ENCODE data around the gene STAC2. TPM values are rescaled to one million over a fixed set of nuclear protein-coding genes. Genes with fewer than 3 reads are reported as not detected.
"Not testable (repeated sequence)": the region's sequence is repeated elsewhere in the genome, so short reads cannot be mapped to it uniquely, and the experiment has no call there.

Gene STAC2
- polyA plus RNA-seq, 1 of the 3 experiments (the other 2 are of a cell fraction) = 0.07 TPM

DNA sequence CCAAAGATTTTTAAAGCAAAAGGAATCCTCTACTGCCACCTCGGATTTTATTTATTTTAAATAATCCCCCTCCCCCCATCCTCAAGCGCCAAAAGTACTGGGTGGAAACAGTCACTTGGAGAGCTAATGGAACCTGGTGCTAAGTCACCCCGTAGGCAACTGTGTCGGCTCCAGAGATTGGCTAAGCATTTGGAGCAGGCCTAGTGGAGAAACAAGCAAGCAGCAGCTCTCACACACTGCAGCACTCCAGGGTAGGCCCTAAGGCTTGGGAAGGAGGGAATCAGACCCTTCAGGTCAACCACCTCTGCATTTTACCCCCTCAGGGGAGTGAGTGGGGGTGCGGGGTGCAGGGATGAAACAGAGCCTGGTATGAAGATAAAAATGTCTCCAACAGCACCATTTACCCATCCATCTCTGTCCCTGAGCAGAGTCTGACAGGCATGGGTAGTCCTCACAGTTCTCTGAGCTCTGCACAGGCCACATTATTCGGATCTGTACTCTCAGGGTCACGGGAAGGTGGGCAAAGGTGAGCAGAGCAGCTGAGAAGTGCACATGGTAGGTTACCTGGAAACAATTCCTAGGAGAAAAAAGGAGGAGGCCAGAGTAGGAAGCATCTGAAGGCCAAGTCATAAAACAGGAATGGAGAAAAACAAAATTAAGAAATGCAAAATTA is 27.2 kb upstream of the STAC2 start (continued):
- TF ChIP-seq REST (IDR thresholded peaks at IDR 0.05; ENCODE audit: low read depth, low read length) (no peak), MAX (IDR thresholded peaks at IDR 0.05; ENCODE audit: low read depth) (no peak)

- Histone ChIP-seq H3K9ac (no peak overlapping the region), H3K27me3 (ENCODE audit: insufficient read depth) (no peaks in the 10 kb centered on the region), H3K36me3 (replicated peaks in 1 of 2; ENCODE audit: control insufficient read depth in 1 of 2, insufficient read depth in 2 of 2, low read length in 1 of 2) (peaks cover 5 to 17% of the 10 kb centered on the region in 2 experiments), H2AFZ (ENCODE audit: low read depth) (no peak overlapping the region), H3K9me3 (no peaks in the 10 kb centered on the region), H3K9me2 (no peaks in the 10 kb centered on the region), H3F3A (replicated peaks; ENCODE audit: insufficient read depth) (no peaks in the 10 kb centered on the region), H3K4me2 (no peak overlapping the region), H3K4me3 (ENCODE audit: low read depth in 2 of 2, low read length in 1 of 2) (no peak overlapping the region), H4K20me1 (ENCODE audit: insufficient read depth) (no peaks in the 10 kb centered on the region), H3K27ac (ENCODE audit: low read depth in 2 of 2, low read length in 1 of 2) (no peak overlapping the region), H3K79me2 (ENCODE audit: insufficient read depth) (no peaks in the 10 kb centered on the region), H3K4me1 (ENCODE audit: control insufficient read depth in 1 of 2, insufficient read depth in 2 of 2, low read depth in 1 of 2, low read length in 1 of 2) (no peaks in the 10 kb centered on the region)
- POLR2A ChIA-PET = interaction anchor here (0.7 kb wide), 1 partner anchor 285 kb away, joined by 7 read pairs; no protein-coding TSS in a partner anchor
- TF ChIP-seq NRF1 (IDR thresholded peaks at IDR 0.05; ENCODE audit: low read depth, low read length) (no peak), MXI1 (IDR thresholded peaks at IDR 0.05; ENCODE audit: low read depth, low read length) (no peak), RAD21 (IDR thresholded peaks at IDR 0.05; ENCODE audit: low read length) (no peak), FOXJ3 (CRISPR knock-in tag; IDR thresholded peaks at IDR 0.05) (no peak), RFX5 (IDR thresholded peaks at IDR 0.05; ENCODE audit: low read length) (no peak), GATA2 (CRISPR knock-in tag; IDR thresholded peaks at IDR 0.05) (no peak), EZH2phosphoT487 (IDR thresholded peaks at IDR 0.05; ENCODE audit: borderline replicate concordance, low read depth) (no peak), TCF12 (IDR thresholded peaks at IDR 0.05) (no peak), SMC3 (IDR thresholded peaks at IDR 0.05; ENCODE audit: low read depth, low read length) (no peak), FOSL2 (IDR thresholded peaks at IDR 0.05; ENCODE audit: borderline replicate concordance, low read depth) (no peak)
- CTCF ChIA-PET = interaction anchor here (1.7 to 6.2 kb wide), 2 partner anchors 8 to 45 kb away, joined by 11 to 51 read pairs; no protein-coding TSS in a partner anchor
- DNase-seq = no peak
- WGBS (ENCODE audit: low lambda C conversion rate) = 82% methylated on average over 1 of the region's 1 CpG
Observed at GRCh38 chr17:39251997-39252396, 26.3 kb upstream of the STAC2 start.

- H3K4me3 ChIP-seq (ENCODE audit: low read depth in 2 of 2, low read length in 1 of 2); H3K27ac ChIP-seq (ENCODE audit: low read depth in 2 of 2, low read length in 1 of 2); H3K4me2 ChIP-seq; H3K27me3 ChIP-seq (ENCODE audit: insufficient read depth); H3K79me2 ChIP-seq (ENCODE audit: insufficient read depth); H3K9ac ChIP-seq; H4K20me1 ChIP-seq (ENCODE audit: insufficient read depth); DNase-seq; H2AFZ ChIP-seq (ENCODE audit: low read depth); H3K9me3 ChIP-seq; H3K4me1 ChIP-seq (ENCODE audit: control insufficient read depth in 1 of 2, insufficient read depth in 2 of 2, low read depth in 1 of 2, low read length in 1 of 2); H3K9me2 ChIP-seq; H3F3A ChIP-seq (replicated peaks; ENCODE audit: insufficient read depth); POLR2A ChIA-PET: not testable (repeated sequence)
- CTCF ChIA-PET = interaction anchor here (1.0 to 22.6 kb wide), 3 partner anchors 18 to 267 kb away, joined by 3 to 781 read pairs (median 207); partner anchors contain the start of genes CACNB1, RPL19 and STAC2
- 96% methylated on average over 12 of the region's 12 CpGs for WGBS (ENCODE audit: low lambda C conversion rate)
- peaks cover 5 to 17% of the 10 kb centered on the region in 2 experiments for H3K36me3 ChIP-seq (replicated peaks in 1 of 2; ENCODE audit: control insufficient read depth in 1 of 2, insufficient read depth in 2 of 2, low read length in 1 of 2)
Observed at GRCh38 chr17:39250076-39250475, 24.3 kb upstream of the STAC2 start.

Data from SK-N-SH (cell line).